Activated CD4-positive, CD25-positive, alpha-beta regulatory T cell treated with anti-CD3 and anti-CD28 coated beads, Interleukin-2, amount 50 U/mL, for 72 hours (primary cell): ENCODE data around the gene EGR4.

Source experiments
- DNase-seq: peaks from one replicate; pipeline ENCODE4 v3.0.0; 2021

The EGR4 gene

GRCh38 chr2:73244580-73244979 lies 48.8 kb downstream of the EGR4 start:
- no peak for DNase-seq

DNA sequence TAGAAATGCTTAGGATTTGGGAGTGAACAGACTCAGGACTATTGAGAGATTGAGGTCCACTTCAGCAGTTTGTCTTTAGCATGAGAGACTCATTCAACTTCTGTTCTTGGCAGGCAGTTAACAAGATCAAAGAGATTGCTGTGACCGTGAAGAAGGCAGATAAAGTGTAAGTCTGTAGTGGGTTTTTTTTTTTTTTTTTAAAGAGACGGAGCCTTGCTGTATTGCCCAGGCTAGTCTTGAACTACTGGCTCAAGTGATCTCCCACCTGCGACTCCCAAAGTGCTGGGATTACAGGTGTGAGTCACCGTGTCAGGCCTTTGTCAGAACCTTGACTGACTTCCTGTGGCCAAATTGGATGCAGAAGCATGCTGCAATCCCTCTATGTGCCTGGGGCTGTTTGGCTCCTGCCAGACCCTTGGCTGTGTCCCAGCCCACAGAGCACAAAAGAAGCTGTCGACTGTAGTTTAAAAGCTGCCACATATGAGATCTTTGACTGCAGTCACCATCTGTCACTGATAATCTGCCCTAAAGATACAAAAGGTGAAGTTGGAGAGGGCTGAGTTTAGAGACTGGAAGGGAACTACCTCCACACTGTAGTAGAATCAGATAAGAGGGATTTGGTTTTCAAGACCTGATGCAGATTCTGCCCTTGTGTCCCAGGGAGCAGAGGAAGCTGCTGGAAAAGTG lies 49.3 kb downstream of the EGR4 start:
- DNase-seq = no peak
